T-helper 1 cell (primary cell): ENCODE results near the gene ROR2.
A peak's percentile ranks its signal among the peaks of the same experiment; 100 is the strongest.
"Not testable (repeated sequence)": the region's sequence is repeated elsewhere in the genome, so short reads cannot be mapped to it uniquely, and the experiment has no call there.

Experiments
- DNase-seq, 5 donors: peaks; one replicate each; pipeline ENCODE4 v3.0.0-alpha.2; 2012 to 2020

Gene ROR2

DNA sequence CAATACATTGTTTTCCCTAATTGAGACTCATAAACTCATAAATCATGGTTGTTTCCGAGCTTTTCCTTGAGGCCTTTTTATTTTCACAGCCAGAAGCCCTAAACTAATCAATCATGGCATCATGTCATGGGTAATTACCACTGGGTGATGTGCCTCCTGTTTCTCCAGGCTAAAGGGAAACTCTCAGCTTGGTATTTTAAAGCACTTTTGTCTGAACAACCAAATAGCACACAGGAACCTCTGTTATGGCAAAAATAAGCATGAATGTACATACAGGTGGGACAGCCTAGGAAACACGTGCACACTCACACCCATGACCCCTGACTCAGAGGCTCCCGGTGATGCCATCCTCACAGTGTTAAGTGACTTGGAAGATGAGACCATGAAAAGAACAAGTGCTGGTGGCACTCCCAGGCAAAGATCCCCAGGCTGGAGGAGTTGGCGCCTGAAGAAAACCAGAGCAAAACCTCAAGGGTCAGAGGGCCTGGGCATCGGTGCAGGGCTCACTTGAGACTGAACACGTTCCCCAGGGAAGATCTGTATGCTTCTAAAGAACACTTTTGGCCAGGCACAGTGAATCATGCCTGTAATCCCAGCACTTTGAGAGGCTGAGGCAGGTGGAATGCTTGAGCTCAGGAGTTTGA, 154.3 kb downstream of the ROR2 start:
- no peak for DNase-seq

DNA sequence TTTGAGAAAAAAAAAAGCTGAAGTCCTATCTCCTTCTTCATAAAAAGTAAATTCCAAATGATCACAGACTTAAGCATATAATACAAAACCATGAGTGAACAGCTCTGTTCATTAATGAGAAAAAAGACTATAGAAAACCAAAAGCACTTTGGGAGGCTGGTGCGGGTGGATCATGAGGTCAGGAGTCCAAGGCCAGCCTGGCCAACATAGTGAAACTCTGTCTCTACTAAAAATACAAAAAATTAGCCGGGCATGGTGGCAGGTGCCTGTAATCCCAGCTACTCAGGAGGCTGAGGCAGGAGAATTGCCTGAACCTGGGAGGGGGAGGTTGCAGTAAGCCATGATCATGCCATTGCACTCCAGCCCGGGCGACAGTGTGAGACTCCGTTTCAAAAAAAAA, 156.7 kb downstream of the ROR2 start:
- DNase-seq, result not testable (repeated sequence)

DNA sequence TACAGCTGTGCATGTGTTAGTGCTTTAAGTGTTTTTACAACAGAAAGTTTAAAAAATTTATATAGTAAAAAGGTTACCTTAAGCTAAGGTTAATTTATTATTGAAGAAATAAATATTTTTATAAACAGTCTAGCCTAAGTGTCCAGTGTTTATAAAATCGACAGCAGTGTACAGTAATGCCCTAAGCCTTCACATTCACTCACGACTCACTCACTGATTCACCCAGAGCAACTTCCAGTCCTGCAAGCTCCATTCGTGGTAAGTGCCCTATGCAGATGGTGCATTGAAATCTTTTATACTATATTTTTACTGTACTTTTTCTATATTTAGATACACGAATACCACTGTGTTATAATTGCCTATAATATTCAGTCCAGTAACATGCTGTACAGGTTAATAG, 159.1 kb downstream of the ROR2 start:
- DNase-seq, result no peak

DNA sequence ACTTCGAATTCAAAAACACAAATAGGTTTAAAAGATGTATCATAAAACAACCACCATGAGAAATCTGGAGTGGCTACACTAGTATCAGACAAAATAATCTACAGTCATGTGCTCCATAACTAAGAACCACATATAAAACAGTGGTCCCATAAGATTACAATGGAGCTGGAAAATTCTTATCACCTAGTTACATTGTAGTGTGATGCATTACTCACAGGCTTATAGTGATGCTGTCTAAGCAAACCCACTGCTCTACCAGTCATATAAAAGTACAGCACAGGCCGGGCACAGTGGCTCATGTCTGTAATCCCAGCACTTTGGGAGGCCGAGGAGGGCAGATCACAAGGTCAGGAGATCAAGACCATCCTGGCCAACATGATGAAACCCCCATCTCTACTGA, 160.1 kb downstream of the ROR2 start:
- DNase-seq, result no peak

DNA sequence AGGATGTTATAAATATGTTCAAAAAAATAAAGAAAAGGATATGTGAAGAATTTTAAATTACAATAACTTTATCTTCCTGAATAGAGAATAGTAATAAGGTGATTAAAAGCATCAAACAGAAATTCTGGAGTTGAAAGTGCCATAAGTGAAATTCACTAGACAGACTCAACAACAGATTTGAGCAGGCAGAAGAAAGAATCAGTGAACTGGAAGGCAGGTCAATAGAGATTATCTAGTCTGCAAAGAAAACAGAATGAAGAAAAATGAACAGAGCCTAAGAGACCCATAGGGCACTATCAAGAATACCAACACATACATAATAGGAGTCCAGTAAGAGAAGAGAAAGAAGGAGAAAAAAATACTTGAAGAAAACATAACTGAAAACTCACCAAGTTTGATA, 162.1 kb downstream of the ROR2 start:
- DNase-seq, result no peak

DNA sequence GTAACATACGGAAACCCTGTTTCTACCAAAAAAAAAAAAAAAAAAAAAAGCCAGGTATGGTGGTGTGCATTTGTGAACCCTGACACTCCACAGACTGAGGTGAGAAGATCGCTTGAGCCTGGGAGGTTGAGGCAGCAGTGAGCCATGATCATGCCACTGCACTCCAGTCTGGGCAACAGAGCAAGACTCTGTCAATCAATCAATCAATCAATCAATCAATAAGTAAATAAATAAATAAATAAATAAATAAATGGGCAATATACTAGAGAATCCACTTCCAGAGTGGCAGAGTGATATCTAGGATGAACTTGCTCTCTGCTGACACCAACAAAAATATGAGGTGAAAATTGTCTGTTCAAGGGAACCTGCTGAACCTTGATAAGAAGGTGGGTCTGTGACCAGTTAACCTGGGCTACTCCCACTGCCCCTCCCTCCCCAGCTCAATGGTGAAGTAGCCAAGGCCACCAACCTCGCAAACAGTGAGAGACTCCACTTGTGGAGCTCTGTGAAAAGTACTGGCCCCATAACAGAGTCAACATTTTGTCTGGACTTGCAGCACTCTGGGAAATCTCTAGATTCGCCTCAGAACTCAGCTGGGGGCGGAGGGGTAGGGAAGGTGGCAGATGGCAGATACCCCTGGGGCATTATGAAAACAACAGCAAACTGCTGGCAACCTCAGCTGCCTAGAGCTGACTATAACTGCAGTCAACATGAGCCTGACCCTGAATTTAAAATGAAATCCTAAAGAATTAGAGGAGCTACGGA, 163.7 kb downstream of the ROR2 start:
- no peak for DNase-seq

DNA sequence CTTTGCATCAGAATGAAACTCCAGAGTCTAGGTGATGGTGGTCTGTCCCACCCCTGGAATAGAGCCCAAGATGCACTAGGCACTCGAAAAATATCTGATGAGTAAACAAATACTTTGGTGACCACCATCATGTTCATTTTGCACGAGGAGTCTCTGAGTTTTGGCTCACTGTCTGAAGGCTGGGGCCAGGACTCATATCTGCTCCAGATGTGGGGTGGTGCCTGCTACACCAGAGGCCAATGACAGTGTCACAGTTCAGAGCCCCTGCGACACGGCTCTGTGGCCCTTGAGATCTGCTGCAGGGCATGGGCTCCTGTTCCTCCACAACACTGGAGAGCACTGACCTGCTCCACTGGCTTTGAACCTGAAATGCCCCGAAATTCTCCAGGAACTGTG, 164.6 kb downstream of the ROR2 start:
- DNase-seq, result no peak

DNA sequence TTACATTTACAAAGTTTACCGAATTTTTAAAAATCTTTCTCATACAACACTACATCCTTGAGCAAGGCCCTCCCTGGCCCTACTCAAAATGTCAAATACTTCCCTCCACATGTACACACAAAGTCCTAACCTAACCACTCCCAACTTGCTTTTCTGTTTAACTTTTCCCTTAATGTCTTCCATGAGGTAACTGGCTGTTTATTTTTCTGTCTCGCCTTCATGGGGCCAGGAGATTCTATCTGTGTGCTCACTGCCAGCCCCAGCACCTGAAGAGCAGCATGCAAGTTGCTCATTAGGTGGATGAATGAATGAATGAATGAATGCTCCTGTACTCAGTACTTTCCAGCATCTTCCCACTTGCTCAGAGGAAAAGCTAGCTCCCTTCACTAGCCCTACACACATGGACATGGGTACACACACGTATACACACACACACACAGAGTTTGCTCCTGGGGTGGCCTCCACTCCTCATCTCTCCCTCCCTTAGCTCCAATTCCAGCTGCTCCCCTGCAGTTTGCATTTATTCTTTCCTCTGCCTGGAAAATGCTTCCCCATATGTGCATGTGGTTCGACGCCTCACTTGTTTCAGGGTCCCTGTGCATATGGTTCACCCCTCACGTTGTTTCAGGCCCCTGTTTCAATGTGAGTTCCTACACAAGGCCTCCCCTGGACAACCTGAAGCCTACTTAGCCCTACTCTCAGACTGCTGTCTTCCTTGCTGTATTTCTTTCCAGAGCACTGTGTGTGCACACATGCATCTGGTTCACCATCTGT, 165.2 kb downstream of the ROR2 start:
- DNase-seq, result no peak

DNA sequence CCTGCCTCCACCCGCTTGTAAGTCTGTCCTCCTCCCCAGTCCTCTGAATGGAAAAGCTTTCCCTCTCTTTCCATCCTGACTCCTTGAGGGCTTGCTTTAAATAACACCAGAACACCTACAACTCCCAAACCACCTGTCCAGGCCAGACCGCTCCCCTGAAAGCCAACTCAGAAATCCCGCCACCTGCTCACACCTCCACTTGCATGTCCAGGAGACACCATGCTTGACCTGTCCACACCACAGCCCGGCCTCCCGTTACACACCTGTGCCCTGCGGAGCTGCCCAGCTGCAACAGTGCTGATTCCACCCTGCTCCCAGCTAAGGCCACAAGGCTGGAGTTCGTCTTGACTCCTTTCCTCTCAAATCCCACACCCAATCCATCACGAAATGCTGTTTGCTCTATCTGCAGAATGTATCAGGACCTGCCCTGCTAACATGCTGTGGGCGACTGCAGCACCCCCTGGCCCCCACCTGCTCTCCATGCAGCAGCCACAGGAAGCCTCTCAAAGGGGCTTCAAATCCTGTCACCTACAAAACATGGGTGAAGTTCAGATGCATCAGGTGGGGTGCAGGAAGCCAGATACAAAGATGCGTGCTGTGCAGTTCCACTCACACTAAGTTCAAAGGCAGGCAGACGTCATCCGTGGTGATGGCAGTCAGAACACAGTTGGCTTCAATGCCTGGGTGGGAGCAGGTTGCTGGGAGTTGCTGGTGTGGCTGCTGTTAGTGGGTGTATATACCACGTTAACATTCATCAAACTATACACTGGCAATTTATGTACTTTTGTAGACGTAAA, 166.0 kb downstream of the ROR2 start:
- DNase-seq, result no peak

DNA sequence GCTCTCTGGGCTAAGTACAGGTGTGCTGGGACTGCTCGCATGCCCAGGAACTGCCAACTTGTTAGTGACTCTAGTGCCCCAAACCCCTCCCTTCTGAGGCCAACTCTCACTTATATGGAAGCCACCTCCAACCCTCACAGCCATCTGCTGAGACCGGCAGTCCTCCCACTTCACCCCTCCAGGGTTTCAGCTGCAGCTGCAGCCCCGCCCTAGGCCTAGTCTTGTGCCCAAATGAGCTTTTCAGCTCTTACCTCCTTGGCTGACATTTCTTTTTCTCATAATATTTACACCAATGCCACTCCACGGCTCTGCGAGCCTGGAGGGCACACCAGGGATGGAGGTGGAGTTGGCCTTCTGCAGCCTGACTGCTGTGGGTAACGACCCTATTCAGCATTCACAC, 166.6 kb downstream of the ROR2 start:
- no peak for DNase-seq

DNA sequence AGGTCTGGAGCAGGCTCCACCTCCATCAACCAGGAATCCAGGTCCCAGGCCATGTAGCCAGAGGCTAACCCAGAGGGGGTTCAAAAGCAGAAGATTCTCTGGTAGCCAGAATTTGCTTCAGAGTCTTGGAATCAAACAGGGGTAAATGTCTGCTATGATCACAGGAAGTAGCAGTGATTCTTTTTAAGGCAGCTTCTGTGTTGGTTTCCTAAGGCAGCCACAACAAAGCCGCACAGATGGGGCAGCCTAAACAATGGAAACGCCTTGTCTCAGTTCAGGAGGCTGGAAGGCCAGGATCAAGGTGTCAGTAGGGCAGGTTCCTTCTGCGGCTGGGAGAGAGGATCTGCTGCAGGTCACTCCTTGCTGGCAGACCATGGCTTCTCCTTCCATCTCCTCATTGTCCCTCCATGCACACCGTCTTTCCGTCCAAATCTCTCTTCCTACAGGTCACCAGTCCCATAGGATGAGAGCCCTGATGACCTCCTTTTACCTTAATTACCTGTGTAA, 167.3 kb downstream of the ROR2 start:
- DNase-seq, result no peak

DNA sequence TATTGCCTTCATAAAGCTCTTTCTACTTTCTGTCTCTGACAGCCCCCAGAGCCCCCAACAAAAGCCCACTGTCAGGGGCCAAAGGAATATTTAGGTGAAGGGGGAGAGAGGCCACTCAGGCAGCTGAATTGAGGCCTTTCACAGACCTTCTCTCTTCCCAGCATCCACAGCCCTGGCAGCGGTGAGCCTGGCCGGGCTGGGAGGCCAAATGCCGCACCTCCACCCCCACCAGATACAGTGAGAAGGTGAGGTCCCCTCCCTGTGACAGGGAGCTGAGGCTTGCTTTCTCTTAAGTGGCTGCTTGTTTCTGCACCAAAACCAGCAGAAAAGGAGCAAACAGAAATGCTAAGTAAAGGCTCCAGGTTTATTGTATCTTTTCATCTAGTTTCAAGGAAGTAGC, 168.1 kb downstream of the ROR2 start:
- DNase-seq, result no peak

DNA sequence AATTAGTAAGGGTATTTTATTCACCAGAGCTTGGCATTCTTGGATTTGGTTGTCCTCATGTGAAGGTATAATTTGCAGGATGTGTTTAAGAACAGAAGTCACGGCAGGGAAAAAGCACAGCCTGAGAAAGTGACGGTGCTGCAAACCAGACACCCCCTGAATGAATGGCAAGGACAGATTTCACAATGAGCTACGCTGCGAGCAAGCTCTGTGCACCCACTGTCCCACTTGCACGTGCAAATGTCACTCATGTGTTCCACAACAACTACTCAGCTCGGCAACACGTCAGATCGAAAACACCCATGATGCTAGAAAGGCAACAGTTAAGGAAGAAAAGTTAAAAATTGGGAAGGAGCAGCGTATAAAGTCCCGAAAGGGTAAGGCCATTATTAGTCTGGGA, 168.9 kb downstream of the ROR2 start:
- no peak for DNase-seq

DNA sequence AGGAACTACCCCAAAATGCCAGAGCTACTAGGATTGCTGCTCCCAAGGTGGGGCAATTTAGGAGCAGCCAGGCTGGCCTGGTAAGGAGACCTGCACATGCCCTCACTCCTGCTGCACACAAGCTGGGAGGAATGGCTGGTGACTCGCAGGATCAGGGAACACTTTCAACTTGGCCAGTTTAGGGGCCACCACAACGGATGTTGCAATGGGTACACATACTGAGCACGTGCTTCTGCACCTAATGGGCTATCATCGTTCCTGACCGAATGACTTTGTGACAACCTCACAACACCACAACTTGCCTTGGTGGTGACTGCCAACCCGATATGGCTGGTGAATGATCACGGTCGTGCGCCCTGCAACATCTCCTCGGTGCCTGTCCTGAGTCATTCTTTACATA, 172.0 kb downstream of the ROR2 start:
- DNase-seq, result no peak

DNA sequence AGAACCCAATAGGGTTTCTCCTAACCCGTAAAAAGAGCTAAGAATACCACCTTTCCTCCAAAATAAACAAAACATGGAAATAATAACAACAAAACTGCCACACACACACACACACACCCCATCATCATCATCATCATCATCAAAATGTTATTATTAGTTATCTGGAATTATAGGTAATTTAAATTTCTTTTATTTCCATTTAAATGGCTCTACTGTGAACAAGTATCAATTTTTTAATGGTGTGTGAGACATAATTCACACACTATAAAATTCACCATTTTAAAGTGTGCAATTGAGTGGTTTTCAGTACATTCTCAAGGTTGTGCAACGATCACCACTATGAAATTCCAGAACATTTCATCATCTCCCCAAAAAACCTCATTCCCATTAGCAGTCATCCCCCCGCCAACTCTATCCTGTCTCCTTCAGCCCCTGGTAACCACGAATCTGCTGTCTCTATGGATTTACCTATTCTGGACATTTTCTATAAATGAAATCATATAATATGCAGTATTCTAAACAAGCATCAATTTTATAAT, 172.7 kb downstream of the ROR2 start:
- no peak for DNase-seq

DNA sequence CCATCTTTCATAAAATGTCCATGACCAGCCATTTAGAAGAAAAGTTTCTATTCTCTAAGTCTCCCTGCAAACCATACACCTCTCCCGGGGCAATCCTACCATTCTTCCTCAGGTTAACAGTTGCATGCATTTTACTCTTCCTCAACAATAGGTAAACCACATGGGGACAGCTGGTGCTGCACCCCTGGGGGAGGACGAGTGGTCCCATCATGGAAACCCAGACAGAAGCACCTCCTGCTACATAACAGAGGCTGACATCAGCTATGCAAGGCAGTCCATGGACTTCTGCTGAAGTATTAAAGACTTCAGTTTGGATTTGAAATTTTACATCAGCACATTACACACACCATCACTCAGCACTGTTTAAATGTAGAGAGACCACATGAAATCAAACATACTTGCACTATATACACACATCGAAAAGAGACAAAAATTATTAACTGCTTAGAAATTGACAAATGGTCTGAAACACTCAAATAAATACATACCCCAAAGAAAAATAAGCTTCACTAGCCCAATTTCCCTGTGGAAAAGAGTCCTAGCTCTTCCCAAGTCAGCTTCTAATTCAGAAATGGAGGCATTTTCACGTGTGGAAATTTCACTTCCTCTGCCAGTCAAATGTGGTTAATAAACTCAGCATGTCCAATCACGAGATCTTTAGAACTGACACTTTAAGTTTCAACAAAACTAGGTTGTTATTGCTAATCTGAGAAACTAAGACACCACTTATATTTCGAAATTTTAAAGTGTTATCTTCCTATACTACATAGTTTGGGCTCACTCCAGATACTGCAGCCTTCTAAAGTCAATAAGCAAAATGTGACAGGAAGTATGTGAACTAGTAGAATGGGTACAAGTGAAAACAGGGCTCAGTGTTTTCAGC, 173.4 kb downstream of the ROR2 start:
- no peak for DNase-seq

DNA sequence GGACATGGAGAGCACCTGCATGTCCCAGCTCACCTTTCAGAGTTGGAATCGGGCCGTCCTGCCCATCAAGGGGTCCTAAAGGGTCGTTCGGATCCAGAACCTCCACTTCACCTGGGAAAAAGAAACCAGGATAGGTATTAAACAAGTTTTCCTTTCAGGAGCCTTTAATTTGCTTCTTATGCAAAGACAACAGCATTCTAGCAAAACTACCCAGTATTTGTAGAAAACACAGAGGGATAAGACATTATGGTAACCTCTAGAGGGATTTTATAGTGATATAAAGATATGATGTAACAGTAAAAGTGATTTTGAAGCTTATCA, 174.4 kb downstream of the ROR2 start:
- no peak for DNase-seq

DNA sequence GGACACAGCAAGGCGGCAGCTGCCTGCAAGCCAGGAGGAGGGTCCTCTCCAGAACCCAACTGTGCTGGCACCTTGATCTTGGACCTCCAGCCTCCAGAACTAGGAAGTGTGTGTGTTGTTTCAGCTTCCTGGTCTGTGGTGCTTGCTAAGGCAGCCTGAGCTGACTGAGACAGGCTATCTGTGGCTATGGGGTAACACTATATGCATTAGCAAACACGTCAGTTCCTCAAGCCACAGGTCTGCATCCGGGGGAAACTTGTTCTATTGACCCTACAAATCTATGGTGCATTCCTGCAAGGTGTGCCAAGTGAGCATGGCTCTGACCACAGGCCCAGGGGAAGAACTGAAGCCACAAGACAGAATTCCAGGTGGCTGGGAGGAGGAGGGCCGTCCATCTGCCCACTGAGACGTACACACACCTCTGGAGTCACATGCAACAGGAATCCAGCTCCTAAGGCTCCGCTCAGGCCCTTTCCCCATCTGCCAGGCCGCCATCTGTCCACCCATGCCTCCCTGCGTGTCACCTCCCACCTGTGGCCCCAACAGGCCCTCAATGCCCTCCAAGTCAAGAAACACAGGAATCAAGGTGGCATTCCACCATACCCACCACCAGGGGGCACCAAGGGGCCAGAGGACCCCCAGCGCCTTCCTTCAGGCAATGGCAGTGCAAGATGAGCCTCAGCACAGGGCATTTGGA, 174.9 kb downstream of the ROR2 start:
- DNase-seq, result peak; percentile 29 to 59 (median 49)

DNA sequence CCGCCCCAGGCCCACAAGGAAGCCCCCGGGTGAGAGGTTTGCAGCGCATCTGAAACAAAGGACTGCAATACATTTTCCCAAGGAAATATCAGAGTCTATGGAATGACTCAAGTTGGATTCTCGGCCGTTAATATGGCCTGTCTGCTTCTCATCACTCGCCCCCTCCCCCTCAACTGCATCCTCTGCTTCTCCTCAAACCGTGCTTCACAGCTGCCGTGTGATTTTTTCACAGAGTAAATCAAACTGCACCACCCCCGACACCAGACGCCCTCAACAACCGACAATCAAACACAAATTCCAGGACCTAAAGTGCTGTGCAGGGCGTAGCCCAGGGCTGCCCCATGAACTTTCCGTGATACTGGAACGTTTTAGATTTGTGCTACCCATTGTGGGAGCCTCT, 176.9 kb downstream of the ROR2 start:
- no peak for DNase-seq

DNA sequence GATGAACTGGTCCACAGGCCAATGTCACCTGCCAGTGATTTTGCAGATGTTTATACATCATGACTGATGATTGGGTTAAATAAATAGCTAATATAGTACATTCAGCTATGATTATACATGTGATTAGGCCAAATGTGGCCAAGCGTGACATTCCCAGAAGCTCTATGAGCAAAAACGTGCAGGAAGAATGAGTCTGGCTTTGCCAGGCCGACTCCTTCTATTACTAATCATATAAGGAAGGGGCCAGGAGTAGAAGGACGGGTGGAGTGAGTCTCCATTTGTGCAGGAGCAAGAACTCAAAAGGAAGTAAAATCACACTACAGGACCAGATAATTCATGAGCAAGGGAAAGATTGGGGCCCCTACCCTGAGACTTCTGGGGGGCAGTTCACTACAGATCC, 178.2 kb downstream of the ROR2 start:
- no peak for DNase-seq

DNA sequence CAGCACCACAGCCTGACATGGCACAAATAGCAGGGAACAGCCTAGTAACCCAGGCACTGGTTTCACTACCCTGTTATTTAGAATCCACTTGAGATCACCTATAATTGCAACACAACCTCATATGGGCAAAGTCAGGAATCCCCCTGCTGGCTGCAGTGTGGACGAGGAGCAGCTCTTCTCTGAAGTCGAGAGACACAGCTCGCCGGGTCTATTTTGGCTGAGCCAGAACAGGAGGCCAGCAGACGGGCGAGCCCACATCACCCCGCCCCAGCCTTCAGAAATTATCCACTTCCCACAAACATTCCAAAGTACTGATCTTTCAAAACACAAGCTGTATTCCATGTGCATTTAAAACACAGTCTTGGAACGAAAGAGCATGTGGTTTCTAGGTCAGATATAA, 179.0 kb downstream of the ROR2 start:
- no peak for DNase-seq
